Thoracic aorta (tissue), 2 donors: ENCODE results near the gene NKAIN2. TPM values are rescaled to one million over a fixed set of nuclear protein-coding genes. Genes with fewer than 3 reads are reported as not detected.

Experiments used
- ATAC-seq: fragments of 150-250 bp; one replicate; pipeline ENCODE4 v1.8.0; 2017; ENCODE audit warnings: low read depth; ENCODE audit not compliant: insufficient number of reproducible peaks, low FRiP score
- DNase-seq: peaks from one replicate; pipeline ENCODE4 v3.0.0-alpha.2; 2020; ENCODE audit warnings: low spot score
- H3K27ac ChIP-seq, 2 donors: fragments of 200-600 bp; sonication (generic); 1 replicate in 1 of 2; 2 replicates in 1 of 2; pipeline ENCODE4 v1.5.1; 2016; ENCODE audit warnings: mild to moderate bottlenecking in 2 of 2, moderate library complexity in 2 of 2
- H3K27me3 ChIP-seq: fragments of 200-600 bp; sonication (generic); replicated peaks from 2 replicates; pipeline ENCODE4 v1.6.0; 2016; ENCODE audit warnings: mild to moderate bottlenecking; ENCODE audit not compliant: insufficient read depth
- H3K36me3 ChIP-seq: fragments of 200-600 bp; sonication (generic); one replicate; pipeline ENCODE4 v1.5.1; 2016
- H3K4me1 ChIP-seq, 2 donors: fragments of 200-600 bp; sonication (generic); 1 replicate in 1 of 2; 2 replicates in 1 of 2; pipeline versions ENCODE4 v1.5.1 to v1.6.0; 2016; ENCODE audit warnings: low read depth in 2 of 2, mild to moderate bottlenecking in 1 of 2; ENCODE audit not compliant: control insufficient read depth in 1 of 2
- H3K4me3 ChIP-seq: fragments of 200-600 bp; sonication (generic); 2 replicates; pipeline ENCODE4 v1.5.1; 2016; ENCODE audit warnings: mild to moderate bottlenecking
- H3K9me3 ChIP-seq: fragments of 200-600 bp; sonication (generic); 2 replicates; pipeline ENCODE4 v1.5.1; 2016
- CTCF ChIP-seq: fragments of 200-600 bp; sonication (generic); IDR thresholded peaks from one replicate; pipeline ENCODE4 v1.5.1; 2019; ENCODE audit warnings: antibody characterized with exemption
- total RNA-seq, 2 donors: library from RNA; depleted of rRNA; stranded (reverse); fragments of >200 nt; gene quantifications; one replicate each; pipeline versions ENCODE4 v1.1.0 to v1.2.3, GENCODE V29; 2016

The NKAIN2 gene
- total RNA-seq, 2 donors from 2014 or later, result 0.28 TPM; not detected in 1

- Histone ChIP-seq H3K36me3 (no peaks in the 10 kb centered on the region), H3K27me3 (no peaks in the 10 kb centered on the region), H3K4me3 (no peak overlapping the region), H3K27ac (no peak overlapping the region), H3K4me1 (no peaks in the 10 kb centered on the region), H3K9me3 (no peaks in the 10 kb centered on the region)
- no peak for DNase-seq
- ATAC-seq, result no peak
- TF ChIP-seq CTCF, result no peak
Observed at GRCh38 chr6:123895346-123895745, 91.7 kb downstream of the NKAIN2 start.

GRCh38 chr6:123895806-123896205 lies 92.1 kb downstream of the NKAIN2 start:
- H3K4me3 ChIP-seq, result no peak overlapping the region
- H3K27ac ChIP-seq, result no peak overlapping the region
- no peaks in the 10 kb centered on the region for H3K36me3 ChIP-seq
- no peak for TF ChIP-seq CTCF
- H3K4me1 ChIP-seq, result no peaks in the 10 kb centered on the region
- H3K9me3 ChIP-seq, result no peaks in the 10 kb centered on the region
- no peak for DNase-seq
- H3K27me3 ChIP-seq, result no peaks in the 10 kb centered on the region
- ATAC-seq, result no peak

GRCh38 chr6:123896869-123897268 lies 93.2 kb downstream of the NKAIN2 start:
- DNase-seq (no peak), ATAC-seq (no peak)
- Histone ChIP-seq H3K4me1 (no peaks in the 10 kb centered on the region), H3K36me3 (no peaks in the 10 kb centered on the region), H3K27ac (no peak overlapping the region), H3K9me3 (no peaks in the 10 kb centered on the region), H3K4me3 (no peak overlapping the region), H3K27me3 (no peaks in the 10 kb centered on the region)
- no peak for TF ChIP-seq CTCF

- no peaks in the 10 kb centered on the region for H3K4me1 ChIP-seq
- H3K36me3 ChIP-seq, result no peaks in the 10 kb centered on the region
- TF ChIP-seq CTCF, result no peak
- H3K9me3 ChIP-seq, result no peaks in the 10 kb centered on the region
- no peaks in the 10 kb centered on the region for H3K27me3 ChIP-seq
- H3K27ac ChIP-seq, result no peak overlapping the region
- no peak overlapping the region for H3K4me3 ChIP-seq
- ATAC-seq, result no peak
- DNase-seq, result no peak
Observed at GRCh38 chr6:123897965-123898364, 94.3 kb downstream of the NKAIN2 start.

GRCh38 chr6:123898665-123899064 lies 95.0 kb downstream of the NKAIN2 start:
- H3K27ac ChIP-seq, result no peak overlapping the region
- H3K4me3 ChIP-seq, result no peak overlapping the region
- no peak for TF ChIP-seq CTCF
- no peaks in the 10 kb centered on the region for H3K27me3 ChIP-seq
- H3K36me3 ChIP-seq, result no peaks in the 10 kb centered on the region
- DNase-seq (no peak), ATAC-seq (no peak)
- no peaks in the 10 kb centered on the region for H3K4me1 ChIP-seq
- H3K9me3 ChIP-seq, result no peaks in the 10 kb centered on the region
